K562 (cell line): ENCODE measurements around the gene ATXN10. TPM values are rescaled to one million over a fixed set of nuclear protein-coding genes. Genes with fewer than 3 reads are reported as not detected.

Experiments
- ATAC-seq: fragments of 200-7000 bp; cut with Tn5 transposase; 3 replicates; pipeline ENCODE4 v1.9.1; 2020; ENCODE audit warnings: moderate library complexity
- BruUV-seq: library from RNA; stranded (reverse); fragments of 400-500 nt; replicated peaks from 2 replicates; lab custom pipeline; 2021; lab: Mats Ljungman, UMichigan
- CTCF ChIA-PET: fragments of 300-600 bp; formaldehyde crosslinking; extraction: SDS; loops from one replicate; lab custom pipeline; 2021; ENCODE audit warnings: low intra/inter-chr PET ratio; lab: Yijun Ruan, JAX
- POLR2A ChIA-PET: fragments of 300-600, 350-650 bp; sonication (Branson Sonifier 250); formaldehyde crosslinking; extraction: SDS; loops from one replicate; lab custom pipeline; 2021; ENCODE audit warnings: antibody characterized with exemption, inconsistent platforms; lab: Yijun Ruan, JAX
- DNase-seq, 4 experiments: peaks; one replicate each; pipeline versions ENCODE4 v3.0.0 to v3.0.0-alpha.2; 2011 to 2018; ENCODE audit warnings: low spot score in 3 of 4, mixed read lengths in 3 of 4; ENCODE audit errors: extremely low read depth in 1 of 4
- FAIRE-seq: peaks from 2 replicates; lab custom pipeline; 2011; peaks lifted over from hg19 to GRCh38; lab: Jason Lieb, UNC
- H2AFZ ChIP-seq: 2 replicates; pipeline ENCODE4 v1.6.0; 2011; ENCODE audit warnings: low read depth, low read length, control low read depth, inconsistent platforms
- H3K27ac ChIP-seq: fragments of 200-600 bp; 3 replicates; pipeline ENCODE4 v1.8.0; 2011; ENCODE audit warnings: low read depth, mild to moderate bottlenecking, control low read depth, inconsistent platforms, low read length, moderate library complexity, mixed read lengths; ENCODE audit errors: extremely low read depth
- H3K27me3 ChIP-seq, 2 experiments: fragments of 300-600 bp in 1 of 2; 2 replicates in 1 of 2; 3 replicates in 1 of 2; pipeline versions ENCODE4 v1.6.0 to v1.8.0; 2011; ENCODE audit warnings: inconsistent platforms in 2 of 2, low read length in 2 of 2, mild to moderate bottlenecking in 1 of 2, mixed read lengths in 1 of 2, moderate library complexity in 1 of 2; ENCODE audit not compliant: control insufficient read depth in 2 of 2, insufficient read depth in 2 of 2
- H3K36me3 ChIP-seq: fragments of 300-600 bp; 3 replicates; pipeline ENCODE4 v1.8.0; 2011; ENCODE audit warnings: mild to moderate bottlenecking, low read length, inconsistent platforms; ENCODE audit not compliant: control insufficient read depth, insufficient read depth
- H3K4me1 ChIP-seq, 2 experiments: fragments of 200-600 bp in 1 of 2; replicated peaks in 1 of 2; 2 replicates in 1 of 2; 3 replicates in 1 of 2; pipeline versions ENCODE4 v1.5.1 to v1.8.0; 2011; ENCODE audit warnings: inconsistent platforms in 2 of 2, low read length in 2 of 2, mild to moderate bottlenecking in 1 of 2, mixed read lengths in 1 of 2, moderate library complexity in 1 of 2; ENCODE audit not compliant: control insufficient read depth in 2 of 2, insufficient read depth in 2 of 2
- H3K4me2 ChIP-seq: 2 replicates; pipeline ENCODE4 v1.6.1; 2011; ENCODE audit warnings: low read length, control low read depth, inconsistent platforms, mixed read lengths; ENCODE audit not compliant: insufficient read depth
- H3K4me3 ChIP-seq: fragments of 200-600 bp; sonication (generic), shearing (Covaris generic); 2 replicates; pipeline ENCODE4 v1.5.1; 2016; ENCODE audit warnings: control low read depth, inconsistent platforms
- H3K79me2 ChIP-seq: fragments of 200-600 bp; 3 replicates; pipeline ENCODE4 v1.8.0; 2011; ENCODE audit warnings: low read length, inconsistent platforms; ENCODE audit not compliant: control insufficient read depth, insufficient read depth
- H3K9ac ChIP-seq, 2 experiments: 2 replicates each; pipeline versions ENCODE4 v1.6.0 to v1.6.1; 2011; ENCODE audit warnings: low read depth in 2 of 2, low read length in 2 of 2, control low read depth in 1 of 2, inconsistent platforms in 1 of 2, mild to moderate bottlenecking in 1 of 2, mixed read lengths in 1 of 2; ENCODE audit not compliant: insufficient read depth in 1 of 2
- H3K9me1 ChIP-seq: one replicate; pipeline ENCODE4 v1.6.0; 2011; ENCODE audit warnings: inconsistent platforms, mild to moderate bottlenecking, low read length, moderate library complexity; ENCODE audit not compliant: control insufficient read depth, insufficient read depth
- H3K9me3 ChIP-seq: replicated peaks from 2 replicates; pipeline ENCODE4 v1.5.1; 2011; ENCODE audit warnings: low read depth, low read length, inconsistent platforms; ENCODE audit not compliant: control insufficient read depth, insufficient read depth
- H4K20me1 ChIP-seq: replicated peaks from 2 replicates; pipeline ENCODE4 v1.6.1; 2011; ENCODE audit warnings: low read length, inconsistent platforms, mixed read lengths; ENCODE audit not compliant: control insufficient read depth, insufficient read depth
- AFF1 ChIP-seq, 2 experiments: fragments of 450-650 bp; IDR thresholded peaks; 2 replicates each; pipeline ENCODE4 v1.6.1; 2018; ENCODE audit warnings: mild to moderate bottlenecking in 2 of 2, low read depth in 1 of 2; ENCODE audit not compliant: partially characterized antibody in 2 of 2
- CEBPZ ChIP-seq: fragments of 150-350 bp; IDR thresholded peaks from 2 replicates; pipeline ENCODE4 v1.6.1; 2014; ENCODE audit warnings: low read depth, mild to moderate bottlenecking, low read length, borderline replicate concordance
- NFATC3 ChIP-seq: fragments of 450-650 bp; IDR thresholded peaks from 2 replicates; pipeline ENCODE4 v1.6.1; 2017; ENCODE audit warnings: mild to moderate bottlenecking
- ZNF277 ChIP-seq: fragments of 250-450 bp; sonication (Bioruptor Pico); IDR thresholded peaks from 2 replicates; pipeline ENCODE4 v1.8.0; 2022; ENCODE audit warnings: inconsistent platforms, mild to moderate bottlenecking, moderate library complexity, borderline replicate concordance
- WGBS: fragments of 100-300 bp; shearing (Covaris generic); methylation state at CpG from one replicate; pipeline ENCODE4 v1.1.6; 2016; ENCODE audit warnings: low coverage, mixed read lengths; ENCODE audit not compliant: insufficient coverage; ENCODE audit errors: missing lambda C conversion rate; 5-methylcytosine and 5-hydroxymethylcytosine counted together
- in situ Hi-C: fragments of 300-500 bp; cut with MboI; formaldehyde crosslinking; loops from 4 replicates; pipeline ENCODE4 v1.15.0; 2018; ENCODE audit warnings: inconsistent platforms, mixed read lengths
- intact Hi-C: fragments of 100-400 bp; cut with micrococcal nuclease; formaldehyde crosslinking; loops from 2 replicates; pipeline ENCODE4 v1.14.2; 2022
- polyA plus RNA-seq, 8 experiments: library from polyadenylated mRNA; depleted of rRNA in 4 of 8; stranded (reverse) in 5 of 8; unstranded in 3 of 8; fragments of >200 nt; fragmentation: Nextera tagmentation in 2 of 8; fragmentation: Illumina TruSeq in 1 of 8; extraction: Ambion mirVana in 2 of 8; extraction: Trizol in 1 of 8; gene quantifications; 2 replicates each; pipeline versions ENCODE4 v1.2.1 to v1.2.3, GENCODE V29; 2011 to 2014; ENCODE audit warnings: inconsistent platforms in 1 of 8, missing spikeins in 1 of 8
- total RNA-seq, 7 experiments: library from RNA; depleted of rRNA in 6 of 7; stranded (reverse); fragments of >200 nt in 6 of 7; fragmentation: Illumina TruSeq in 2 of 7; extraction: Trizol in 2 of 7; gene quantifications; 2 replicates each; pipeline versions ENCODE4 v1.2.1 to v1.2.3, GENCODE V29; 2011 to 2021; ENCODE audit warnings: low replicate concordance in 1 of 7

ATXN10 gene
- total and polyA plus RNA-seq, 9 of the 15 experiments (the other 6 are each of a cell fraction or from before 2014, with no cell fraction given), result 11.5 to 190 (median 33.6) TPM

- FAIRE-seq, result no peak
- H3K9me3 ChIP-seq, result no peaks in the 10 kb centered on the region
- H4K20me1 ChIP-seq, result no peaks in the 10 kb centered on the region
- DNase-seq, result no peak
- WGBS, result 72% methylated on average over 3 of the region's 3 CpGs
- ChIA-PET POLR2A (no interaction called here), CTCF (no interaction called here)
- no peaks in the 10 kb centered on the region for H3K27me3 ChIP-seq
- no peak overlapping the region for H3K9ac ChIP-seq
- H3K27ac ChIP-seq, result no peak overlapping the region
- H3K79me2 ChIP-seq, result no peaks in the 10 kb centered on the region
- no peaks in the 10 kb centered on the region for H3K9me1 ChIP-seq
- H3K36me3 ChIP-seq, result peaks cover 24% of the 10 kb centered on the region
- intact Hi-C loops (no loop called here), in situ Hi-C loops (no loop called here)
- no peak overlapping the region for H3K4me2 ChIP-seq
- no peak overlapping the region for H2AFZ ChIP-seq
- no peak overlapping the region for H3K4me3 ChIP-seq
- no peak for ATAC-seq
- no peaks in the 10 kb centered on the region for H3K4me1 ChIP-seq
- no TSS peak for BruUV-seq
- TF ChIP-seq AFF1 (IDR thresholded peaks at IDR 0.05; ENCODE audit: low read depth in 1 of 2, partially characterized antibody in 2 of 2), result no peak
- no peak for TF ChIP-seq ZNF277 (CRISPR knock-in tag)
- no peak for TF ChIP-seq NFATC3
- no peak for TF ChIP-seq CEBPZ
These were observed 38.8 kb downstream of the ATXN10 start for GRCh38 chr22:45710469-45710868.
